Fibroblast of the aortic adventitia (primary cell): ENCODE measurements around the gene TTC12. TPM values are rescaled to one million over a fixed set of nuclear protein-coding genes. Genes with fewer than 3 reads are reported as not detected.

Source experiments
- DNase-seq: peaks from one replicate; pipeline ENCODE4 v3.0.0-alpha.2; 2010; ENCODE audit warnings: low read depth
- H3K4me3 ChIP-seq: 2 replicates; pipeline ENCODE4 v1.5.1; 2011; ENCODE audit warnings: low read depth, mild to moderate bottlenecking, control low read depth, low read length, moderate library complexity
- total RNA-seq: library from RNA; depleted of rRNA; stranded (reverse); fragments of >200 nt; gene quantifications from 2 replicates; pipeline ENCODE4 v1.2.3, GENCODE V29; 2012; ENCODE audit warnings: low replicate concordance
- TF ChIP-seq, protein P1 (sequence below): IDR thresholded peaks from 2 replicates; pipeline ENCODE4 v1.5.1; 2011; ENCODE audit warnings: mild to moderate bottlenecking, low read length, control low read depth, inconsistent platforms; ENCODE audit not compliant: insufficient read depth

TTC12 gene
- total RNA-seq, 1 donor, result 9.8 TPM

DNA sequence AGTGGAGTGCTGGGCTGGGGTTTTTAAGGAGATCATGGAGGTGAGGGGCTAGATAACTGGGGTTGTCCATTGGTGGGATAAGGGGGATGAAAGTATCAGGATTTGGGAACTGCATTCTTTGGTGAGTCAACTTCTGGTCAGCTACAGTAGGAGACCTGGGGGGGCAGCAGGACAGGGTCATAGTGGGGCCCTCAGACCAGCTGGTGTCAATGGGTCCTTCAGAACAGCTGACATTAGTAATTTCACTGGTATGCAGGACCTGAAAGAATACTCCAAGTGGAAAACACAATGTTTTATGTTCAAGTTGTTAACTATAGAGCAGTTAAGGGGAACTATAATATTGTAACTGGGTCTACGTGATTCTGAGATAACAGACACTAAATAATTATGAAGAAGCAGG, 2.8 kb upstream of the TTC12 start:
- TF ChIP-seq, protein P1, sequence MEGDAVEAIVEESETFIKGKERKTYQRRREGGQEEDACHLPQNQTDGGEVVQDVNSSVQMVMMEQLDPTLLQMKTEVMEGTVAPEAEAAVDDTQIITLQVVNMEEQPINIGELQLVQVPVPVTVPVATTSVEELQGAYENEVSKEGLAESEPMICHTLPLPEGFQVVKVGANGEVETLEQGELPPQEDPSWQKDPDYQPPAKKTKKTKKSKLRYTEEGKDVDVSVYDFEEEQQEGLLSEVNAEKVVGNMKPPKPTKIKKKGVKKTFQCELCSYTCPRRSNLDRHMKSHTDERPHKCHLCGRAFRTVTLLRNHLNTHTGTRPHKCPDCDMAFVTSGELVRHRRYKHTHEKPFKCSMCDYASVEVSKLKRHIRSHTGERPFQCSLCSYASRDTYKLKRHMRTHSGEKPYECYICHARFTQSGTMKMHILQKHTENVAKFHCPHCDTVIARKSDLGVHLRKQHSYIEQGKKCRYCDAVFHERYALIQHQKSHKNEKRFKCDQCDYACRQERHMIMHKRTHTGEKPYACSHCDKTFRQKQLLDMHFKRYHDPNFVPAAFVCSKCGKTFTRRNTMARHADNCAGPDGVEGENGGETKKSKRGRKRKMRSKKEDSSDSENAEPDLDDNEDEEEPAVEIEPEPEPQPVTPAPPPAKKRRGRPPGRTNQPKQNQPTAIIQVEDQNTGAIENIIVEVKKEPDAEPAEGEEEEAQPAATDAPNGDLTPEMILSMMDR, result no peak

DNA sequence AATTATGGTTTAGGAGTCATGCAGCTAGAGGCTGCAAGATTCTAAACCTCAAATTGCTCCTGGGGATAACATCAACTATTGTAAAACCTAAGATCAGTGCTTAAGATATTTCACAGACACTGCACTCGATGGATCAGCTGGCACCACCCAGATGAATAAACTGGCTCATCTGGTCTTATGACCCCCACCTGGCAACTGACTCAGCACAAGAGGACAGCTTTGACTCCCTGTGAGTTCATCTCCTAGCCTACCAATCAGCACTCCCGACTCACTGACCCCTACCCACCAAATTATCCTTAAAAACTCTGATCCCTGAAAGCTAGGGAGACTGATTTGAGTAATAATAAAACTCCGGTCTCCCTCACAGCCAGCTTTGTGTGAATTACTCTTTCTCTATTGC, 782 bp upstream of the TTC12 start:
- DNase-seq, result no peak

More for the DNA sequence above, 2.8 kb upstream of the TTC12 start:
- H3K4me3 ChIP-seq, result no peak overlapping the region
- no peak for DNase-seq

DNA sequence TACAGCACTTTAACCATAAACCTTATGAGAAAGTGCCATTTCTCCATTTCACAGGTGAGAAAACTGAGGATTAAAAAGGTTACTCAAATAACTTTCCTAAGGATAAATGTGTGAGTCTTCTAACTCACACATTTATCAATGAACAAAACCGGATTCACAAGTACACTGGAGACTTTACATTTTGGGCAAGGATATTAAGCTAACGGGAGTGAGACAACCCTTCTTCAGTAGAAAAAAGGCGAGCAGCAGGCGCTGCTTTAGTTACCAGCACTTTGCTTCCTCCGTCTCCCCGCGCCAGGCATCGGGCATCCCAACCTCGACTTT, 356 bp upstream of the TTC12 start:
- peak overlapping the region; percentile 67 for H3K4me3 ChIP-seq
- TF ChIP-seq, protein P1, result no peak
- no peak for DNase-seq

More for the DNA sequence above, 782 bp upstream of the TTC12 start:
- H3K4me3 ChIP-seq, result no peak overlapping the region
- TF ChIP-seq, protein P1, result no peak

DNA sequence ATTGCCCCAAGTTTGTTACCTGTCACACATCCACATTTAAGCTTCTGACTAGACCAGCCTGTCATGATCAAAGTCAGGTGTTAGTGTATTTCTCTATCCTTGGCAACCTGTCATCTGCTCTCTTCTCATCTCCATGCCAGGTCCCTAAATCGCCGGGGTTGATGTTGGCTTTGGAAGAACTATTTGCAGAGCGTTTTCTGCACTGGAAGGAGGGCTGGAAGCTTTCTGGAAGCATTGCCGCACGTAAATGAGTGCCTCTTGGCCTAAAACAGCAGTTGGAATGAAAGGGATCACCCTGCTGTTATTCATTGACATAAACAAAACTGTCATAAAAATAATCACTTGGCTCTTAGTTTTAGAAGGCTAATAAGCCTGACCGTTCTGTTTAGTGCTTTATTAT, 1.4 kb downstream of the TTC12 start:
- TF ChIP-seq, protein P1, result no peak
- DNase-seq, result no peak
- no peak overlapping the region for H3K4me3 ChIP-seq

DNA sequence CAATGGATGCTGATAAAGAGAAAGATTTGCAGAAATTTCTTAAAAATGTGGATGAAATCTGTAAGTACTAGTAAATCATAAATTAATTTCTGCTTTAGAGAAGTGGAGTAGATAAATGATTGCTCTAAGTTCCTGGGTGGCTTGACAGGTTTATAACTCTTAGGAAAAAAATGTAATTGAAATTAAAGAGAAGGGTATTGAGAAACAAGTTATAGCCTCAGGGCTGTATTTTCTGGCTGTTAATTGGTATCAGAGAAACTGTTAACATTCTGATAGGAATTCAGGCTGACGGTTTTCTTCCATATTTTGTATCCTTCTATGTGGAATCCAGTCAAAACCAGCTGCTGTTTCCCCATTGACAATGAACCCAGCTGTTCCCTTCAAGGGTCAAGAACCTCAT, 1.9 kb downstream of the TTC12 start:
- no peak for DNase-seq
- H3K4me3 ChIP-seq, result no peak overlapping the region
- TF ChIP-seq, protein P1, result no peak

DNA sequence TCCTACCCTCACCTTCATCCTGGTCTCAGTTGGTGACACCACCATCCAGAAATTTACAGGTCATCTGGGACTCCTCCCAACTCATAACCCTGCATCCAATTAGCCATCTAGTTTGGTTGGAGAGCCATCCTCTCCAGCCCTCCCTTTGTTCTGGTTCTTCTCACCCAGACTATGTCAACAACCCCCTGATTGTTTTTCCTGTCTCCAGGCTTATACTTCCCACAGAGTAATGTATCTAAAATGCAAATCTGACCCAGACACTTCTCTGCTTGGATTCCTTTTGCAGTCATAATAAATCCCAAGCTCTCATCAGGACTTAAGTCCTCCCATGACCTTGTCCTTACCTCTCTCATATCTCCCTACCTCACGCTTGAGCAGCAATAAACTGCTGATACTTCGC, 3.0 kb downstream of the TTC12 start:
- DNase-seq, result no peak
- H3K4me3 ChIP-seq, result no peak overlapping the region
- TF ChIP-seq, protein P1, result no peak

DNA sequence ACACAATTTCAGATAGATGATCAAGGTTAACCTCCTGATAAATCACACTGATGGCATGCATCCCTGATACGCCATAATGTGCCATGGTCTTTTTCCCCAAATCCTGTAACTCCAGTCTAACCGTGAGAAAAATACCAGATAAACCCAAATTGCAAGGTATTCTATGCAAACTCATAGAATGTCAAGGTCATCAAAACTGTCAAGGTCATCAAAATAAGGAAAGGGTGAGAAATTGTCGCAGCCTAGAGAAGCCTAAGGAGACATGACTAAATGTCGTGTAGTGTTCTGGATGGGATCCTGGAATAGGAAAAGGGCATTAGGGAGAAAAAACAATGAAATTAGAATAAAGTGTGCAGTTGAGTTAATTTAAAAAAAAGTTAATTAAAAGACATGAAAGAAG, 4.7 kb downstream of the TTC12 start:
- no peak overlapping the region for H3K4me3 ChIP-seq
- TF ChIP-seq, protein P1, result no peak
- no peak for DNase-seq
